DND-41 (cell line): ENCODE results near the gene SLC27A2.

ENCODE experiments used
- ATAC-seq: fragments of 200-7000 bp; cut with Tn5 transposase; 3 replicates; pipeline ENCODE4 v1.9.1; 2021; ENCODE audit warnings: low read depth; ENCODE audit not compliant: insufficient read depth
- DNase-seq: peaks from one replicate; pipeline ENCODE4 v3.0.0-alpha.2; 2020
- H2AFZ ChIP-seq: 2 replicates; pipeline ENCODE4 v1.6.0; 2012; ENCODE audit warnings: low read depth, low read length
- H3K27ac ChIP-seq: 2 replicates; pipeline ENCODE4 v1.5.1; 2012; ENCODE audit warnings: low read length, inconsistent platforms
- H3K27me3 ChIP-seq: fragments of 200-600 bp; sonication (generic); 2 replicates; pipeline ENCODE4 v1.6.0; 2012; ENCODE audit warnings: low read length, mild to moderate bottlenecking, inconsistent platforms; ENCODE audit not compliant: insufficient read depth, poor library complexity
- H3K36me3 ChIP-seq: 2 replicates; pipeline ENCODE4 v1.5.1; 2012; ENCODE audit warnings: low read length, inconsistent platforms; ENCODE audit not compliant: insufficient read depth
- H3K4me1 ChIP-seq: 2 replicates; pipeline ENCODE4 v1.5.1; 2012; ENCODE audit warnings: mild to moderate bottlenecking, low read length; ENCODE audit not compliant: insufficient read depth
- H3K4me2 ChIP-seq: 2 replicates; pipeline ENCODE4 v1.6.0; 2012; ENCODE audit warnings: mild to moderate bottlenecking, moderate library complexity, low read length, inconsistent platforms; ENCODE audit not compliant: insufficient read depth
- H3K4me3 ChIP-seq, 2 experiments: fragments of 200-600 bp in 1 of 2; shearing (Covaris generic) in 1 of 2; 2 replicates each; pipeline ENCODE4 v1.5.1; 2012 to 2016; ENCODE audit warnings: inconsistent platforms in 2 of 2, low read length in 2 of 2, mild to moderate bottlenecking in 2 of 2, low read depth in 1 of 2, moderate library complexity in 1 of 2
- H3K79me2 ChIP-seq: 2 replicates; pipeline ENCODE4 v1.6.0; 2012; ENCODE audit warnings: low read length, inconsistent platforms; ENCODE audit not compliant: insufficient read depth
- H3K9ac ChIP-seq: 2 replicates; pipeline ENCODE4 v1.6.0; 2012; ENCODE audit warnings: low read depth, mild to moderate bottlenecking, inconsistent platforms, low read length, moderate library complexity
- H3K9me3 ChIP-seq: 2 replicates; pipeline ENCODE4 v1.5.1; 2012; ENCODE audit warnings: low read length, moderate library complexity, mild to moderate bottlenecking, inconsistent platforms; ENCODE audit not compliant: insufficient read depth, severe bottlenecking
- H4K20me1 ChIP-seq: 2 replicates; pipeline ENCODE4 v1.6.0; 2012; ENCODE audit warnings: low read length; ENCODE audit not compliant: insufficient read depth
- EZH2 ChIP-seq: IDR thresholded peaks from 3 replicates; pipeline ENCODE4 v1.6.1; 2012; ENCODE audit warnings: borderline replicate concordance, low read depth, mild to moderate bottlenecking, moderate library complexity, low read length, inconsistent platforms; ENCODE audit not compliant: severe bottlenecking
- TF ChIP-seq, protein P1 (sequence below): IDR thresholded peaks from 2 replicates; pipeline ENCODE4 v1.5.1; 2012; ENCODE audit warnings: borderline replicate concordance, low read length, moderate library complexity, mild to moderate bottlenecking; ENCODE audit not compliant: poor library complexity, severe bottlenecking; ENCODE audit errors: extremely low read depth

Gene SLC27A2

GRCh38 chr15:50235794-50236193 is 53.8 kb downstream of the SLC27A2 start:
- Histone ChIP-seq H3K9ac (no peak overlapping the region), H3K27me3 (no peaks in the 10 kb centered on the region), H3K9me3 (no peaks in the 10 kb centered on the region), H3K36me3 (no peaks in the 10 kb centered on the region), H3K4me1 (no peaks in the 10 kb centered on the region), H3K4me3 (no peak overlapping the region), H4K20me1 (no peaks in the 10 kb centered on the region), H3K79me2 (no peaks in the 10 kb centered on the region), H3K4me2 (no peak overlapping the region), H2AFZ (no peak overlapping the region), H3K27ac (no peak overlapping the region)
- TF ChIP-seq, protein P1, sequence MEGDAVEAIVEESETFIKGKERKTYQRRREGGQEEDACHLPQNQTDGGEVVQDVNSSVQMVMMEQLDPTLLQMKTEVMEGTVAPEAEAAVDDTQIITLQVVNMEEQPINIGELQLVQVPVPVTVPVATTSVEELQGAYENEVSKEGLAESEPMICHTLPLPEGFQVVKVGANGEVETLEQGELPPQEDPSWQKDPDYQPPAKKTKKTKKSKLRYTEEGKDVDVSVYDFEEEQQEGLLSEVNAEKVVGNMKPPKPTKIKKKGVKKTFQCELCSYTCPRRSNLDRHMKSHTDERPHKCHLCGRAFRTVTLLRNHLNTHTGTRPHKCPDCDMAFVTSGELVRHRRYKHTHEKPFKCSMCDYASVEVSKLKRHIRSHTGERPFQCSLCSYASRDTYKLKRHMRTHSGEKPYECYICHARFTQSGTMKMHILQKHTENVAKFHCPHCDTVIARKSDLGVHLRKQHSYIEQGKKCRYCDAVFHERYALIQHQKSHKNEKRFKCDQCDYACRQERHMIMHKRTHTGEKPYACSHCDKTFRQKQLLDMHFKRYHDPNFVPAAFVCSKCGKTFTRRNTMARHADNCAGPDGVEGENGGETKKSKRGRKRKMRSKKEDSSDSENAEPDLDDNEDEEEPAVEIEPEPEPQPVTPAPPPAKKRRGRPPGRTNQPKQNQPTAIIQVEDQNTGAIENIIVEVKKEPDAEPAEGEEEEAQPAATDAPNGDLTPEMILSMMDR, result no peak
- no peak for TF ChIP-seq EZH2
- DNase-seq (no peak), ATAC-seq (no peak)

- Histone ChIP-seq H3K27me3 (no peaks in the 10 kb centered on the region), H3K27ac (no peak overlapping the region), H3K4me1 (no peaks in the 10 kb centered on the region), H3K4me2 (no peak overlapping the region), H3K9ac (no peak overlapping the region), H2AFZ (no peak overlapping the region), H4K20me1 (no peaks in the 10 kb centered on the region), H3K4me3 (no peak overlapping the region), H3K9me3 (no peaks in the 10 kb centered on the region), H3K79me2 (no peaks in the 10 kb centered on the region), H3K36me3 (no peaks in the 10 kb centered on the region)
- TF ChIP-seq, protein P1, result no peak
- TF ChIP-seq EZH2, result no peak
- no peak for ATAC-seq
- DNase-seq, result no peak
Measured at GRCh38 chr15:50236433-50236832, 54.4 kb downstream of the SLC27A2 start.

DNA sequence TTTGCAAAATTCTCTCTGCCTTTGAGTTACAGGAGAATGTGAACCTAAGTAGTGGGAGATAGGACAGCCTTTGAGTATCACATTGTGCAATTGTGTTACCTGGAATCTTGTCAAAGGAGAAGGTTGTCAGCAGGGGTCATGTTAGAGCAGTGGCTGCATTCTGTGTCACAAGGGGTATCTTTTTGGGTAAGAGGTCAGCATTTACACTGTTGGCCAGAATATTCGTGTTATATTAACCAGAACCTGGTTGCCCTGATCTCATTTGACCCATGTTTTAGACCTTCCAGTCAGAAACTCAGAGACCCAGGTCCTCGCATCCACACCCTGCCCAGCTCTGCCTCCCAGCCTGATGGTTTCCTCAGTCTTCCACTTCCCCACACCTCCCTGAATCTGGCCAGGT is 56.3 kb downstream of the SLC27A2 start:
- DNase-seq, result no peak
- Histone ChIP-seq H3K79me2 (no peaks in the 10 kb centered on the region), H3K36me3 (no peaks in the 10 kb centered on the region), H4K20me1 (no peaks in the 10 kb centered on the region), H3K27ac (no peak overlapping the region), H3K4me3 (no peak overlapping the region), H2AFZ (no peak overlapping the region), H3K9ac (no peak overlapping the region), H3K4me1 (no peaks in the 10 kb centered on the region), H3K9me3 (no peaks in the 10 kb centered on the region), H3K4me2 (no peak overlapping the region), H3K27me3 (no peaks in the 10 kb centered on the region)
- no peak for ATAC-seq
- TF ChIP-seq EZH2, result no peak

- Histone ChIP-seq H3K79me2 (no peaks in the 10 kb centered on the region), H3K36me3 (no peaks in the 10 kb centered on the region), H3K4me1 (no peaks in the 10 kb centered on the region), H2AFZ (no peak overlapping the region), H3K27ac (no peak overlapping the region), H3K9ac (no peak overlapping the region), H3K4me2 (no peak overlapping the region), H3K4me3 (no peak overlapping the region), H3K9me3 (no peaks in the 10 kb centered on the region), H3K27me3 (no peaks in the 10 kb centered on the region), H4K20me1 (no peaks in the 10 kb centered on the region)
- DNase-seq (no peak), ATAC-seq (no peak)
- TF ChIP-seq EZH2, result no peak
- TF ChIP-seq, protein P1, result no peak
Measured at GRCh38 chr15:50241684-50242450, 59.9 kb downstream of the SLC27A2 start.
